ENCODE data around the gene ZNF628. TPM values are rescaled to one million over a fixed set of nuclear protein-coding genes. Genes with fewer than 3 reads are reported as not detected.

The ZNF628 gene
- total RNA-seq, 4 donors from 2014 or later = 2.4 to 13.0 (median 4.9) TPM

DNA sequence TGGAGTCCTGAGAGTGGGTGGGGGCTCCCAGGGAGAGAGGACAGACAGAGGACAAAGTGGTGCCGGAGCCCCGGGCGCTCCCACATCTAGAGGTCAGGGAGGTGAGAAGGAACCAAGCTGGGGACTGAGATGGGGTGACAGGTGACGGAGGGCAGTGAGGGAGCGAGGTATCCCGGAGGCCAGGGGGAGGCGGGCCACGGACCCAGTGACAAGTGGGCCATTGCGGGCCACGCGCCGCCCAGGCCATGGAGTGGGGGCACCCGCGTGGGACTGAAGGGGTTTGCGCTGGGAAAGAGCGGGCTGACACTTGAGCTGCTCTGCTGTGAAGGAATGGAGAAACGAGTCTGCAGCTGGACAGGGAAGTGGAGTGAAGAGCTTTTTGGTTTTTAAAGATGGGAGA lies 2.6 kb downstream of the ZNF628 start:
- TF ChIP-seq, protein P1, sequence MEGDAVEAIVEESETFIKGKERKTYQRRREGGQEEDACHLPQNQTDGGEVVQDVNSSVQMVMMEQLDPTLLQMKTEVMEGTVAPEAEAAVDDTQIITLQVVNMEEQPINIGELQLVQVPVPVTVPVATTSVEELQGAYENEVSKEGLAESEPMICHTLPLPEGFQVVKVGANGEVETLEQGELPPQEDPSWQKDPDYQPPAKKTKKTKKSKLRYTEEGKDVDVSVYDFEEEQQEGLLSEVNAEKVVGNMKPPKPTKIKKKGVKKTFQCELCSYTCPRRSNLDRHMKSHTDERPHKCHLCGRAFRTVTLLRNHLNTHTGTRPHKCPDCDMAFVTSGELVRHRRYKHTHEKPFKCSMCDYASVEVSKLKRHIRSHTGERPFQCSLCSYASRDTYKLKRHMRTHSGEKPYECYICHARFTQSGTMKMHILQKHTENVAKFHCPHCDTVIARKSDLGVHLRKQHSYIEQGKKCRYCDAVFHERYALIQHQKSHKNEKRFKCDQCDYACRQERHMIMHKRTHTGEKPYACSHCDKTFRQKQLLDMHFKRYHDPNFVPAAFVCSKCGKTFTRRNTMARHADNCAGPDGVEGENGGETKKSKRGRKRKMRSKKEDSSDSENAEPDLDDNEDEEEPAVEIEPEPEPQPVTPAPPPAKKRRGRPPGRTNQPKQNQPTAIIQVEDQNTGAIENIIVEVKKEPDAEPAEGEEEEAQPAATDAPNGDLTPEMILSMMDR (IDR thresholded peaks at IDR 0.05) = no peak
- TF ChIP-seq EP300 (IDR thresholded peaks at IDR 0.05) = no peak
- TF ChIP-seq POLR2AphosphoS5 (IDR thresholded peaks at IDR 0.05) = no peak
- TF ChIP-seq POLR2A (IDR thresholded peaks at IDR 0.05) = no peak
- Histone ChIP-seq H3K27me3 (no peaks in the 10 kb centered on the region), H3K36me3 (peaks cover 0 to 37% of the 10 kb centered on the region in 2 donors), H3K4me3 (no peak overlapping the region), H3K4me1 (peaks cover 0 to 41% (median 14%) of the 10 kb centered on the region in 3 donors), H3K27ac (no peak overlapping the region), H3K9me3 (no peaks in the 10 kb centered on the region)
- WGBS, 2 donors (ENCODE audit: low coverage in 1 of 2) = 68 to 84% methylated on average over 2 to 17 of the region's 17 CpGs
- no peak for ATAC-seq

DNA sequence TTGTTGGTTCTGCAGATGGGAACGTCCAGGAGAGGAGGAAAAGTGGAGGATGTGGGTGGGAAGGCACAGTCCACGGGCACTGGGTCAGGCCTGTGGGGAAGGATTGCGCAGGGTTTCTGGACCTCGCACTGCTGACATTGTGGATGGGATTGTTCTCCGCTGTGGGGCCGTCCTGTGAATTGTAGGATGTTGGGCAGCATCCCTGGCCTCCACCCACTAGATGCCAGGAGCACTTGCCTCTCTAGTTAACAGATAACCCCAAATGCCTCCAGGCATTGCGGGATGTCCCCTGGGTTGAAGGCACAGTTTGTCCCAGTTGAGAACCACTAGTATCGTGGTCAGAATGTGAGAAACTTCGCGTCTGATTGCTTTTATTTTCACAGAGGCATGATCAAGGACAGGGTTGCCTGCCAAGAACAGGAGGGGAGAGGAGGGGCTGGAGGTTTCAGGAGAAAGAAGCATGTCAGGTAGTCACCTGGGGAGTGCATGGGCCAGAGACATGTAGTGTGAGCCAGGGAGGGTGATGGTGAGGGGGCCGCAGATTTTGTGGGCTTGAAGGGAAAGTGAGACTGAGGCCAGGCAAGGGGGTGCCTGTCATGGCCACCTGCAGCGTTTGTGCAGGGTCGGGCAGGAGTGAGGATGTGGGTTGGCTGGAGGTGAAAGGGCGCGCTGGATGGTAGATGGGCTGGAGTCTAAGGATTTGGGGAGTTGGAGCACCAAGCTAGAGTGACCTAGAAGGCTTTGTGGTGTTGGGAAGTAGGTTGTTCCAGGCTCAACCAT lies 3.2 kb downstream of the ZNF628 start:
- Histone ChIP-seq H3K9me3 (no peaks in the 10 kb centered on the region), H3K27ac (peak overlapping the region in 1 of 4 donors; percentile 10), H3K27me3 (no peaks in the 10 kb centered on the region), H3K4me3 (no peak overlapping the region), H3K4me1 (peaks cover 0 to 47% (median 20%) of the 10 kb centered on the region in 3 donors), H3K36me3 (peaks cover 0 to 39% of the 10 kb centered on the region in 2 donors)
- no peak for ATAC-seq
- WGBS, 2 donors (ENCODE audit: low coverage in 1 of 2) = 72 to 86% methylated on average over 8 to 9 of the region's 15 CpGs
- TF ChIP-seq POLR2A (IDR thresholded peaks at IDR 0.05) (no peak), EP300 (IDR thresholded peaks at IDR 0.05) (no peak), POLR2AphosphoS5 (IDR thresholded peaks at IDR 0.05) (no peak)
- TF ChIP-seq, protein P1 (IDR thresholded peaks at IDR 0.05) = no peak

DNA sequence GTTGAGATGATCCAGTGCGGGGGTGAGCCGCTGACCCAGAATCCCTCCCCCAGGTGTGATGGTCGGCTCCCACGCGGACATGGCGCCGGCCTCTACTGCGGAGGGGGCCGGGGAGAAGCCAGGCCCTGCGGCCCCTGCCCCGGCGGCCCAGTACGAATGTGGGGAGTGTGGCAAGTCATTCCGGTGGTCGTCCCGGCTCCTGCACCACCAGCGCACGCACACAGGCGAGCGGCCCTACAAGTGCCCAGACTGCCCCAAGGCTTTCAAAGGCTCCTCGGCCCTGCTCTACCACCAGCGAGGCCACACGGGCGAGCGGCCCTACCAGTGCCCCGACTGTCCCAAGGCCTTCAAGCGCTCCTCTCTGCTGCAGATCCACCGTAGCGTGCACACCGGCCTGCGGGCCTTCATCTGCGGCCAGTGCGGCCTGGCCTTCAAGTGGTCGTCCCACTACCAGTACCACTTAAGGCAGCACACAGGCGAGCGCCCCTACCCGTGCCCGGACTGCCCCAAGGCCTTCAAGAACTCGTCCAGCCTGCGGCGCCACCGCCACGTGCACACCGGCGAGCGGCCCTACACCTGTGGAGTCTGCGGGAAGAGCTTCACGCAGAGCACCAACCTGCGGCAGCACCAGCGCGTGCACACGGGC lies 4.9 kb downstream of the ZNF628 start:
- ATAC-seq = no peak
- Histone ChIP-seq H3K27ac (no peak overlapping the region), H3K36me3 (peaks cover 0 to 39% of the 10 kb centered on the region in 2 donors), H3K4me3 (no peak overlapping the region), H3K9me3 (no peaks in the 10 kb centered on the region), H3K27me3 (no peaks in the 10 kb centered on the region), H3K4me1 (peaks cover 3 to 55% (median 33%) of the 10 kb centered on the region in 3 donors)
- 80% methylated on average over 4 of the region's 52 CpGs; no CpG with 5 or more reads in 1 of the 2 donors for WGBS, 2 donors (ENCODE audit: low coverage in 1 of 2)
- TF ChIP-seq, protein P1 (IDR thresholded peaks at IDR 0.05) = no peak
- TF ChIP-seq EP300 (IDR thresholded peaks at IDR 0.05) (no peak), POLR2AphosphoS5 (IDR thresholded peaks at IDR 0.05) (no peak), POLR2A (IDR thresholded peaks at IDR 0.05) (no peak)

DNA sequence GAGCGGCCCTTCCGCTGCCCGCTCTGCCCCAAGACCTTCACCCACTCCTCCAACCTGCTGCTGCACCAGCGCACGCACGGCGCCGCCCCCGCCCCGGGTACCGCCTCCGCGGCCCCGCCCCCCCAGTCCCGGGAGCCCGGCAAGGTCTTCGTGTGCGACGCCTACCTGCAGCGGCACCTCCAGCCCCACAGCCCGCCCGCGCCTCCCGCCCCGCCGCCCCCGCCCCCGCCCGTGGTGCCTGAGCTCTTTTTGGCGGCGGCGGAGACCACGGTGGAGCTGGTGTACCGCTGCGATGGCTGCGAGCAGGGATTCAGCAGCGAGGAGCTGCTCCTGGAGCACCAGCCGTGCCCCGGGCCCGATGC lies 5.4 kb downstream of the ZNF628 start:
- H3K9me3 ChIP-seq = no peaks in the 10 kb centered on the region
- H3K36me3 ChIP-seq = peaks cover 0 to 39% of the 10 kb centered on the region in 2 donors
- no CpG with 5 or more reads among the region's 40 CpGs for WGBS, 2 donors (ENCODE audit: low coverage in 1 of 2)
- ATAC-seq = no peak
- TF ChIP-seq EP300 (IDR thresholded peaks at IDR 0.05) (no peak), POLR2A (IDR thresholded peaks at IDR 0.05) (no peak), POLR2AphosphoS5 (IDR thresholded peaks at IDR 0.05) (no peak)
- TF ChIP-seq, protein P1 (IDR thresholded peaks at IDR 0.05) = no peak
- peaks cover 3 to 60% (median 38%) of the 10 kb centered on the region in 3 donors for H3K4me1 ChIP-seq
- no peak overlapping the region for H3K4me3 ChIP-seq
- H3K27me3 ChIP-seq = no peaks in the 10 kb centered on the region
- no peak overlapping the region for H3K27ac ChIP-seq

Measured in gastroesophageal sphincter (tissue), 4 donors.